ENCODE measurements around the gene PNMA5.

PNMA5 gene

GRCh38 chrX:152960115-152960514 is 33.8 kb downstream of the PNMA5 start:
- in situ Hi-C loops (cut with HindIII; ENCODE audit: low pct_ligation_motif_present, low sequenced_read_pairs) = no loop called here
- Histone ChIP-seq H3K27ac (no peak overlapping the region), H3K27me3 (replicated peaks) (no peaks in the 10 kb centered on the region), H3K4me3 (ENCODE audit: low read depth, low read length) (no peak overlapping the region), H3K36me3 (replicated peaks) (no peaks in the 10 kb centered on the region)
- TF ChIP-seq CTCF (IDR thresholded peaks at IDR 0.05; ENCODE audit: low read depth, low read length, missing control alignments) = no peak
- DNase-seq = no peak

- in situ Hi-C loops (cut with HindIII; ENCODE audit: low pct_ligation_motif_present, low sequenced_read_pairs) = no loop called here
- no peak for DNase-seq
Measured at GRCh38 chrX:152959626-152960025, 34.3 kb downstream of the PNMA5 start.

GRCh38 chrX:152958524-152959465 is 35.1 kb downstream of the PNMA5 start:
- Histone ChIP-seq H3K27ac (peak overlapping the region; percentile 21), H3K36me3 (replicated peaks) (no peaks in the 10 kb centered on the region), H3K4me3 (ENCODE audit: low read depth, low read length) (peak overlapping the region; percentile 33), H3K27me3 (replicated peaks) (no peaks in the 10 kb centered on the region)
- peak; percentile 81 for DNase-seq
- in situ Hi-C loops (cut with HindIII; ENCODE audit: low pct_ligation_motif_present, low sequenced_read_pairs) = no loop called here
- TF ChIP-seq CTCF (IDR thresholded peaks at IDR 0.05; ENCODE audit: low read depth, low read length, missing control alignments) = peak; percentile 84

More at GRCh38 chrX:152959626-152960025, 34.3 kb downstream of the PNMA5 start:
- H3K27me3 ChIP-seq (replicated peaks) = no peaks in the 10 kb centered on the region
- no peak overlapping the region for H3K27ac ChIP-seq
- no peak for TF ChIP-seq CTCF (IDR thresholded peaks at IDR 0.05; ENCODE audit: low read depth, low read length, missing control alignments)
- H3K36me3 ChIP-seq (replicated peaks) = no peaks in the 10 kb centered on the region
- no peak overlapping the region for H3K4me3 ChIP-seq (ENCODE audit: low read depth, low read length)

- TF ChIP-seq CTCF (IDR thresholded peaks at IDR 0.05; ENCODE audit: low read depth, low read length, missing control alignments) = no peak
- H3K4me3 ChIP-seq (ENCODE audit: low read depth, low read length) = no peak overlapping the region
- in situ Hi-C loops (cut with HindIII; ENCODE audit: low pct_ligation_motif_present, low sequenced_read_pairs) = no loop called here
- no peak overlapping the region for H3K27ac ChIP-seq
- DNase-seq = no peak
- no peaks in the 10 kb centered on the region for H3K27me3 ChIP-seq (replicated peaks)
- H3K36me3 ChIP-seq (replicated peaks) = no peaks in the 10 kb centered on the region
Measured at GRCh38 chrX:152958047-152958446, 35.9 kb downstream of the PNMA5 start.

- Histone ChIP-seq H3K27me3 (replicated peaks) (no peaks in the 10 kb centered on the region), H3K36me3 (replicated peaks) (no peaks in the 10 kb centered on the region), H3K4me3 (ENCODE audit: low read depth, low read length) (no peak overlapping the region), H3K27ac (no peak overlapping the region)
- TF ChIP-seq CTCF (IDR thresholded peaks at IDR 0.05; ENCODE audit: low read depth, low read length, missing control alignments) = no peak
- in situ Hi-C loops (cut with HindIII; ENCODE audit: low pct_ligation_motif_present, low sequenced_read_pairs) = no loop called here
- no peak for DNase-seq
Measured at GRCh38 chrX:152950786-152951185, 43.1 kb downstream of the PNMA5 start.
